ENCODE measurements around the gene HSD11B1.

HSD11B1 gene

GRCh38 chr1:209704584-209704983, at the start of gene HSD11B1:
HSD11B1 (plus strand) TSS chr1:209704846; CDS start chr1:209704943, 97 bp downstream.
- Histone ChIP-seq H3K4me3 (ENCODE audit: low read depth in 1 of 2, low read length in 1 of 2) (no peak within 1 kb of the TSS), H3K27me3 (peaks cover 58% of the 10 kb centered on the region), H3K27ac (no peak within 1 kb of the TSS), H3K4me1 (ENCODE audit: control insufficient read depth in 1 of 2, insufficient read depth in 1 of 2, low read depth in 1 of 2, low read length in 1 of 2) (no peaks in the 10 kb centered on the region), H3K9me3 (no peaks in the 10 kb centered on the region), H3K36me3 (no peaks in the 10 kb centered on the region)
- TF ChIP-seq CTCF (IDR thresholded peaks at IDR 0.05): no peak

- no peaks in the 10 kb centered on the region for H3K36me3 ChIP-seq
- H3K4me3 ChIP-seq (ENCODE audit: low read depth in 1 of 2, low read length in 1 of 2): peak overlapping the region in 1 of 2 experiments; percentile 35
- H3K4me1 ChIP-seq (ENCODE audit: control insufficient read depth in 1 of 2, insufficient read depth in 1 of 2, low read depth in 1 of 2, low read length in 1 of 2): peaks cover 80 to 91% of the 10 kb centered on the region in 2 experiments
- H3K9me3 ChIP-seq: no peaks in the 10 kb centered on the region
- TF ChIP-seq CTCF (IDR thresholded peaks at IDR 0.05): no peak
- no peaks in the 10 kb centered on the region for H3K27me3 ChIP-seq
- peak overlapping the region; percentile 95 for H3K27ac ChIP-seq
Observed at GRCh38 chr1:209655411-209656231, 49.0 kb upstream of the HSD11B1 start.

GRCh38 chr1:209657140-209657879, 47.3 kb upstream of the HSD11B1 start:
- Histone ChIP-seq H3K9me3 (no peaks in the 10 kb centered on the region), H3K4me1 (ENCODE audit: control insufficient read depth in 1 of 2, insufficient read depth in 1 of 2, low read depth in 1 of 2, low read length in 1 of 2) (peaks cover 77 to 90% of the 10 kb centered on the region in 2 experiments)
- peak; percentile 83 for TF ChIP-seq CTCF (IDR thresholded peaks at IDR 0.05)

GRCh38 chr1:209657918-209658317, 46.7 kb upstream of the HSD11B1 start:
- Histone ChIP-seq H3K27me3 (no peaks in the 10 kb centered on the region), H3K36me3 (no peaks in the 10 kb centered on the region), H3K9me3 (no peaks in the 10 kb centered on the region), H3K4me3 (ENCODE audit: low read depth in 1 of 2, low read length in 1 of 2) (peak overlapping the region in 1 of 2 experiments; percentile 35), H3K4me1 (ENCODE audit: control insufficient read depth in 1 of 2, insufficient read depth in 1 of 2, low read depth in 1 of 2, low read length in 1 of 2) (peaks cover 79 to 91% of the 10 kb centered on the region in 2 experiments), H3K27ac (peak overlapping the region; percentile 95)
- TF ChIP-seq CTCF (IDR thresholded peaks at IDR 0.05): no peak

More at GRCh38 chr1:209657140-209657879, 47.3 kb upstream of the HSD11B1 start:
- peak overlapping the region; percentile 7 to 35 for H3K4me3 ChIP-seq (ENCODE audit: low read depth in 1 of 2, low read length in 1 of 2)
- peak overlapping the region; percentile 95 for H3K27ac ChIP-seq
- no peaks in the 10 kb centered on the region for H3K27me3 ChIP-seq
- no peaks in the 10 kb centered on the region for H3K36me3 ChIP-seq

GRCh38 chr1:209659909-209660308, 44.7 kb upstream of the HSD11B1 start:
- no peaks in the 10 kb centered on the region for H3K36me3 ChIP-seq
- TF ChIP-seq CTCF (IDR thresholded peaks at IDR 0.05): peak; percentile 43
- peak overlapping the region; percentile 29 to 34 for H3K4me3 ChIP-seq (ENCODE audit: low read depth in 1 of 2, low read length in 1 of 2)
- H3K27me3 ChIP-seq: no peaks in the 10 kb centered on the region
- H3K4me1 ChIP-seq (ENCODE audit: control insufficient read depth in 1 of 2, insufficient read depth in 1 of 2, low read depth in 1 of 2, low read length in 1 of 2): peaks cover 87 to 93% of the 10 kb centered on the region in 2 experiments
- H3K9me3 ChIP-seq: no peaks in the 10 kb centered on the region
- H3K27ac ChIP-seq: peak overlapping the region; percentile 95

Data from neutrophil (primary cell).